Measurements from ENCODE around the gene C19orf18. TPM values are rescaled to one million over a fixed set of nuclear protein-coding genes. Genes with fewer than 3 reads are reported as not detected.
A peak's percentile ranks its signal among the peaks of the same experiment; 100 is the strongest.
"Not testable (repeated sequence)": the region's sequence is repeated elsewhere in the genome, so short reads cannot be mapped to it uniquely, and the experiment has no call there.

C19orf18 gene
- total RNA-seq, 8 experiments from 2014 or later: 0.27 to 2.1 (median 0.45) TPM; not detected in 2

DNA sequence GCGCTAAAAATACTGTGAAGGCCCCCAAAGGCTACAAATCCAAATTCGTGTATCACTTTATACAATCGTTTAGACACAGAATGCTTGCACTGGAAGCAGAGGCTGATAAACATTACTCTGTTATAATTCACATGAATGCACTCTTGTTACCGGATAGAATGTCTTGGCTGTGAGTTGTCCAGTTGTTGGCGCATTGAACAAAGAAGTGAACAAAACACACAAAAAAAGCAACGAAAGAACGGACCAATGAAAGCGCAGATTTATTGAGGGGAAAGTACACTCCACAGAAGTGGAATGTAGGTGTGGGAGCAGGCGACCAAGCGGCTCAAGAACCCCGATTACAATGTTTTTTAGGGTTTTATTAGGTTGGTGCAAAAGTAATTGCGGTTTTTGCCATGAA is 38.6 kb downstream of the C19orf18 start:
- peaks cover 0 to 4% of the 10 kb centered on the region in 2 donors for H3K4me1 ChIP-seq (replicated peaks in 1 of 2)
- in situ Hi-C loops (cut with MboI; ENCODE audit: low pct_unique_long_range_greater_than_20kb in 2 of 9, low sequenced_read_pairs in 9 of 9, unreplicated experiment in 9 of 9): no loop called here
- no peak overlapping the region for H3K27ac ChIP-seq
- ATAC-seq (replicated peaks in 6 of 8): no peak
- WGBS, 10 experiments: 40 to 100% (median 81%) methylated on average over 1 to 12 of the region's 12 CpGs; no CpG with 5 or more reads in 1 of the 10 experiments
- peak overlapping the region in 1 of 5 donors; percentile 61 for H3K4me3 ChIP-seq

- ATAC-seq (replicated peaks in 6 of 8): peak; percentile 99 to 100 (median 99)
- in situ Hi-C loops (cut with MboI; ENCODE audit: low pct_unique_long_range_greater_than_20kb in 2 of 9, low sequenced_read_pairs in 9 of 9, unreplicated experiment in 9 of 9): no loop called here
- Histone ChIP-seq H3K4me3 (peak within 1 kb of the TSS; percentile 56 to 83 (median 71)), H3K4me1 (replicated peaks in 1 of 2) (peaks cover 0 to 4% of the 10 kb centered on the region in 2 donors), H3K27ac (peak within 1 kb of the TSS; percentile 53 to 83)
- WGBS, 10 experiments: 0 to 42% (median 5%) methylated on average over 2 to 40 of the region's 54 CpGs; no CpG with 5 or more reads in 1 of the 10 experiments
Measured at GRCh38 chr19:57934820-57935665, 39.3 kb downstream of the C19orf18 start, which contains the start of gene ZNF418. TSS of gene ZNF418 (minus strand) at chr19:57935402. CDS start at chr19:57933822, 1,580 bp downstream.

DNA sequence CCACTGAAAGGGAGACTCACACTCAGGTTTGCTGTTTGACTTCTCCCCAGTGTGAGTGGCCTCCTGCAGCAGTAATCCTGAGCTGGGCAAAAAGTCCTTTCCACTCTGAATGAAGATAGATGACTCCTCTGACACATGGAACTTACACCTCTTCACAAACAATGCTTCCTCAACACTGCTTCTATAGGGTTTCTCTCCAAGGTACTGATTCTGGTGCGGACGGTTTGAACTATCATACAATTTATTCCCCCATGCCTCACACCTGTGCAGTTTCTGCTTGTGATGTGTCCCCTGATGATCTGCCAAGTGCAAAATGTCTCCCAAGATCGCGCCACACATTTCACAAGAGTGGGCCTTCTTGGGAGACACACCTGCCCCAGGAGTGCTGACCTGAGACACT is 46.7 kb downstream of the C19orf18 start:
- Histone ChIP-seq H3K4me1 (replicated peaks in 1 of 2) (no peaks in the 10 kb centered on the region), H3K27ac (no peak overlapping the region), H3K4me3 (no peak overlapping the region)
- 83 to 96% (median 93%) methylated on average over 2 to 4 of the region's 4 CpGs; no CpG with 5 or more reads in 7 of the 10 experiments for WGBS, 10 experiments
- no peak for ATAC-seq (replicated peaks in 6 of 8)
- in situ Hi-C loops (cut with MboI; ENCODE audit: low pct_unique_long_range_greater_than_20kb in 2 of 9, low sequenced_read_pairs in 9 of 9, unreplicated experiment in 9 of 9): no loop called here

DNA sequence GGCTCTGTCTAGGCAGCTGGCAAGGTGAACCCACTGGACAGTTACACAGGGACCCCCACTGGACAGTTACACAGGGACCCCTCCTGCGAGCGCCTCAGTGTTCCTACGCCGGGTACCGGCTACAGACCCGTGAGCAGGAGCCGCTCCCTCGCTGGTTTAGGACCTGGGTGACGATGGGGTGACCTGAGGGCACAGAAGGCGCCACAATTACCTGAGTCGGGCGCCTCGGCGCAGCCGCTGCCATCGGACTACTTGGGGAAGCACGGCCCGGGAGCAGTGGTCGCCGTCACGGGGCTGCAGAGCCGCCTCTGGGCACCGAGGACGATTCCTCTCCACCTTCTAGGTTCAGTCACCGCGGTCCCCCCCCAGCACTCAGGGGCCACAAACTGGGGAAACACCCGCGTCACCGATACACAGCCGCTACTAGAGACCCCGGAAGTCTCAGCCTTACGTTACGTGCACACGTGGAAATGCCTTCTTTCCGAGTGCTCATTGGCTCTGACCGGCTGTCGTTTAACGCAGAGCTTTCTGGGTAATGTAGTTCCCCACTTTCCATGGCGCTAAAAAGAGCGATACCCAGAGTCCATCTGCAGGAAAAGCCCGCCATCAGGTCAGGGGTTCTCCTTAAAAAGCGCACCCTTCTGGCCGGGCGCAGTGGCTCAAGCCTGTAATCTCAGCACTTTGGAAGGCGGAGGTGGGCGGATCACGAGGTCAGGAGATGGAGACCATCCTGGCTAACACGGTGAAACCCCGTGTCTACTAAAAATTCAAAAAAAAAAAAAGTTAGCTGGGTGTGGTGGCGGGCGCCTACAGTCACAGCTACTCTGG is 58.0 kb downstream of the C19orf18 start, which contains the start of gene ZNF417:
Gene ZNF417, minus strand, starts transcription at position 425 of the 828 bp plus-strand sequence. Its CDS starts 181 bp downstream, at position 244.
- WGBS, 10 experiments: 0 to 7% (median 0%) methylated on average over 1 to 15 of the region's 51 CpGs; no CpG with 5 or more reads in 5 of the 10 experiments
- H3K4me1 ChIP-seq (replicated peaks in 1 of 2); in situ Hi-C loops (cut with MboI; ENCODE audit: low pct_unique_long_range_greater_than_20kb in 2 of 9, low sequenced_read_pairs in 9 of 9, unreplicated experiment in 9 of 9): not testable (repeated sequence)
- peak; percentile 96 to 99 (median 98) for ATAC-seq (replicated peaks in 6 of 8)
- H3K27ac ChIP-seq: peak within 1 kb of the TSS; percentile 86 to 98
- H3K4me3 ChIP-seq: peak within 1 kb of the TSS; percentile 62 to 90 (median 79)

- Histone ChIP-seq H3K4me1 (replicated peaks in 1 of 2) (peaks cover 6 to 7% of the 10 kb centered on the region in 2 donors), H3K27ac (no peak overlapping the region), H3K4me3 (peak overlapping the region in 2 of 5 donors; percentile 79 to 87)
- 90 to 100% (median 100%) methylated on average over 1 to 2 of the region's 3 CpGs; no CpG with 5 or more reads in 3 of the 10 experiments for WGBS, 10 experiments
- in situ Hi-C loops (cut with MboI; ENCODE audit: low pct_unique_long_range_greater_than_20kb in 2 of 9, low sequenced_read_pairs in 9 of 9, unreplicated experiment in 9 of 9): no loop called here
- ATAC-seq (replicated peaks in 6 of 8): no peak
Measured at GRCh38 chr19:57914531-57914930, 59.8 kb downstream of the C19orf18 start.

Other genes starting within 250 kb of the C19orf18 start
- 10 to 100 TPM in 1 of 8 experiments, 1 to 10 TPM in 7; 1.7 to 11.4 (median 4.1) TPM for gene ZNF671, start 246.9 kb downstream of the C19orf18 start, total RNA-seq
- gene ZNF776, start 227.7 kb downstream of the C19orf18 start, total RNA-seq: 10 to 100 TPM in 7 of 8 experiments, 1 to 10 TPM in 1; 9.8 to 28.0 (median 15.7) TPM
- 10 to 100 TPM in 7 of 8 experiments, 1 to 10 TPM in 1; 8.6 to 27.4 (median 16.2) TPM for gene ZNF586, start 204.9 kb downstream of the C19orf18 start, total RNA-seq
- gene ZNF552, start 159.6 kb downstream of the C19orf18 start, total RNA-seq: 10 to 100 TPM in 2 of 8 experiments, 1 to 10 TPM in 6; 4.4 to 20.0 (median 6.8) TPM
- 10 to 100 TPM in 4 of 8 experiments, 1 to 10 TPM in 4; 3.1 to 47.5 (median 9.8) TPM for gene ZNF587B, start 144.2 kb downstream of the C19orf18 start, total RNA-seq
- 10 to 100 TPM; 11.2 to 44.9 (median 25.4) TPM for gene ZNF587, start 124.7 kb downstream of the C19orf18 start, total RNA-seq
- gene ZNF814, start 85.5 kb downstream of the C19orf18 start, total RNA-seq: 10 to 100 TPM; 14.4 to 81.5 (median 22.2) TPM
- gene ZNF417, start 57.9 kb downstream of the C19orf18 start, total RNA-seq: 10 to 100 TPM in 7 of 8 experiments, 1 to 10 TPM in 1; 9.1 to 24.6 (median 17.1) TPM
- gene ZNF418, start 39.1 kb downstream of the C19orf18 start, total RNA-seq: 10 to 100 TPM in 5 of 8 experiments, 1 to 10 TPM in 3; 2.4 to 15.3 (median 11.8) TPM
- gene ZNF256, start 26.8 kb downstream of the C19orf18 start, total RNA-seq: 1 to 10 TPM; 3.6 to 9.1 (median 5.4) TPM
- gene ZNF606, start 28.3 kb upstream of the C19orf18 start, total RNA-seq: 10 to 100 TPM in 6 of 8 experiments, 1 to 10 TPM in 2; 7.1 to 28.2 (median 20.2) TPM
- gene ZSCAN1, start 59.5 kb upstream of the C19orf18 start, total RNA-seq: 1 to 10 TPM in 5 of 8 experiments, under 1 TPM in 1, not detected in 2; 0.46 to 9.4 (median 8.1) TPM
- 1 to 10 TPM in 6 of 8 experiments, under 1 TPM in 2; 0.09 to 6.6 (median 2.4) TPM for gene ZNF135, start 84.7 kb upstream of the C19orf18 start, total RNA-seq
- 100 to 1,000 TPM in 4 of 8 experiments, 10 to 100 TPM in 2, 1 to 10 TPM in 2; 7.9 to 170 (median 103) TPM for gene ZSCAN18, start 123.7 kb upstream of the C19orf18 start, total RNA-seq
- gene ZNF329, start 176.3 kb upstream of the C19orf18 start, total RNA-seq: 10 to 100 TPM in 5 of 8 experiments, 1 to 10 TPM in 3; 4.3 to 23.2 (median 16.1) TPM
- 10 to 100 TPM; 17.0 to 40.6 (median 28.2) TPM for gene ZNF274, start 208.5 kb upstream of the C19orf18 start, total RNA-seq